Stimulated activated CD4-positive, alpha-beta T cell treated with anti-CD3 and anti-CD28 coated beads, Interleukin-15, amount 100 ng/mL, for 24 hours (primary cell): Measurements from ENCODE around the gene RICTOR.
A peak's percentile ranks its signal among the peaks of the same experiment; 100 is the strongest.
"Not testable (repeated sequence)": the region's sequence is repeated elsewhere in the genome, so short reads cannot be mapped to it uniquely, and the experiment has no call there.

Experiments used
- DNase-seq: peaks from one replicate; pipeline ENCODE4 v3.0.0-alpha.2; 2020

The RICTOR gene

DNA sequence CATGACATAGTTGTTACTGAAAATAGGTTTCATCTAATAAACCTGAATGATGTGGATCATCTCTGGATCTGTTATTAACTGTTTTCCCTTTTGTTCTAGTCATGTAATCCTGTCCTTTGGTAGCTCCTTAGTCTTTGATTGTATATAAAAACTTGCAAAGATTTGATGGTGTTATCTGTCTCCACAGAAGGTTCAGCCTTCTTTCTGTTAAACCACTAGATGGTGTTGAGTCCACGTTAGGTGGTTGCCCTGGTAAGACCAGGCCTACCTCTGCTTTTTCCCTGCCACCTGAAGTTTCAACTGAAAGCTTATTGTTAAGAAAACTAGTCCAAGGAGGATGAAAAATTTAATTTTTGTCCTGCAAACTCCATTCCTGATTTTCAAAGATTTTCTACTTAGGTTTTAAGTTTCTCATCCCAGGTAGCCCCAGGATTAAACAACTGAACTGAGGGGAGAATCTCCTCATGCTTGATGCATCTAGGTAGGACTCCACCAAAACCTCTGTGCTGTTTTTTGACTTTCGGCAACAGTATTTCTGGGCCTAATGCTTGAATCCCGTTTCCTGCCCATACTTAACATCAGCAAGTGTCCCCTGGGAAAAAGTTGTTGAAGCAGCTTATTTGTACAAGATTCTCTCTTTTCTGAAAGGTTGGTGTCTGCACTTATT is 68.5 kb downstream of the RICTOR start:
- no peak for DNase-seq

DNA sequence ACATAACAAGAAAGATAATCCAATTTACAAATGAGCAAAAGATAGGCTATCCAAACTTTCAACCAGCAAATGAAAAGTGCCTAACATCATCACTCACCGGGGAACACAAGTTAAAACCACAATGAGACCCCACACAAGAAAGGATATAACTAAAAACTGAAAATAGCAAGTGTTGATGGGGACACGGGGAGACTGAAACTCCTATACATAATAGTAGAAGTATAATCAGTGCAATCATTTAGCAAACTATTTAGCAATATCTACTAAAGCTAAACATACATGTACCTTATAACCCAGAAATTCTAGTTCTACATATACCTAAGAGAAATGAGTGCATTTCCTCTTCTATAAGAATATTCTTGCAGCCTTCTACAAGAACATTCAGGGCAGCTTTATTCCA is 72.5 kb downstream of the RICTOR start:
- DNase-seq = no peak

DNA sequence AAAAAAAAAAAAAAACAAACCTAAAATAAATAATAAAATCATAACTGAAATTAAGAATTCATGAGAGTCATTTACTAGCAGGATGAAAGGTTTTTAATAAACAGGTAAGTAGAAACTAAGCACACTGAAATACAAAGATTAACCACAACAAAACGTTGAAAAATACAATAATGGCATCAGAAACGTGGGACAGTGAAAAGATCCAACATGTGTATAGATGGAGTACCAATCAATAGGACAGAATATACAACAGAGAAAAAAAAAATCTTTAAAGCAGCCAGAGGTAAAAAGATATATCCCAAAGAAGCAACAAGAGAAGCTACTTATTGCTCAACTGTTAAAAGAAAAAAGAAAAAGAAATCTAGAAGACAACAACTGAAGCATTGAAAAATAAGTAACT is 75.2 kb downstream of the RICTOR start:
- DNase-seq = no peak

DNA sequence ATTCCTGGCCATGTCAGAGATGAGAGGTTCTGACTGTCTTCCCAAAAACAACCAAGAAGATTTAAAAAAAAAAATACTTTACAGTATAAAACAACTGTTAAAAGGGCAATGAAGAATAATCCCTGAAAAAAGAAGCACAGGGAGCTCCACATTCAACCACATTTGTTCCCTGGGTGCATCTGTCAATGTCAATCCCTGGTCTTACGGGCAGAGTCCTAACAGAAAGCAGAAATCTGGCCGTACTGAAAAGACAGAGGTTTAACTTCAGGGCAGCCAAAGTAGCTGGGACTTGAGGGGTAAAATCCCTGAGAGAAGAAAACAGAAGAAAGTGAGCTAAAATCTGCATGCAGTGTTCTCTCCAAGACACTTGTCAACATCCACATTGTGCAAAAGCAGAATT is 76.6 kb downstream of the RICTOR start:
- DNase-seq = no peak

- DNase-seq = no peak
These were observed 78.1 kb downstream of the RICTOR start for GRCh38 chr5:38996123-38996522.

DNA sequence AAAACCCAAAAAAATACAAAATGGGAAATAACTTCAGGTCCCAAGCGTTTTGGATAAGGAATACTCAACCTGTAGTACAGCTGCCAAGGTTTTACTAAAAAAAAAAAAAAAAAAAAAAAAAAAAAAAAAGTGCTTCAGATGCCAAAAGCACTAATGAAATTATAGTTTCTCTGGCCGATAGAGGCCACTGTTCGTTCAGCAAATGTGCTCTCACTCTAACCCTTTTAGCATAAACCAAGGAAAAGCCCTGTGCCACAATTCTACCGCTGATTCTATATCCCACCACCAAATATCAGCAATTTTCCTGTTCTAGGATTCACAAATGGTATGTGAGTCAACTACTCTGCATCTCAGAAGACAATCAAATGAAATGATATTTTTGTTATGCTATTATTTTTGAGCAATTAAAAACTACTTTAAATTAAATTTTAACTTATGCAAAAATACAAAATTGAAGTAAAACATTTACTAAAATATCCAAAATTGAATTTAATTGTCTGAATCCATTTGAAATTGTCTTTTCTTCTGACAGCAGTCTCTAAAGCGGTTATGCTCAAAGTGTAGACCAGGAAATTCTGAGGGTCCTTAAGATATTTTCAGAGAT is 79.8 kb downstream of the RICTOR start:
- DNase-seq = peak; percentile 26

- not testable (repeated sequence) for DNase-seq
These were observed 84.1 kb downstream of the RICTOR start for GRCh38 chr5:38989974-38990719.

DNA sequence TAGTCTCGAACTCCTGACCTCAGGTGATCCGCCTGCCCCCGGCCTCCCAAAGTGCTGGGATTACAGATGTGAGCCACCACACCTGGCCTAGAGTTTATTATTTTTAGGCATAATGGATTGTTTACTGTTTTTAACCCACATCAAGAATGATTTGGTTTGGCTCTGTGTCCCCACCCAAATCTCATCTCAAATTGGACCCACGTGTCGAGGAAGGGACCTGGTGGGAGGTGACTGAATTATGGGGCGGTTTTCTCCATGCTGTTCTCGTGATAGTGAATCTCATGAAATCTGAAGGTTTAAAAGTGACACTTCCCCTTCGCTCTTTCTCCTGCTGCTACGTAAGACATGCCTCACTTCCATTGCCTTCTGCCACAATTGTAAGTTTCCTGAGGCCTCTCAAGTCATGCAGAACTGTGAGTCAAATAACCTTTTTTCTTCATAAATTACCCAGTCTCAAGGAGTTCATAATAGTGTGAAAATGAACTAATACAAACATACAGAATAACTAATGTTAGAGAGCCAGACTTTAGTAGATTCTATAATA is 88.2 kb downstream of the RICTOR start:
- no peak for DNase-seq

- no peak for DNase-seq
These were observed 94.7 kb downstream of the RICTOR start for GRCh38 chr5:38979535-38979934.

- DNase-seq = no peak
These were observed 96.2 kb downstream of the RICTOR start for GRCh38 chr5:38978036-38978435.

DNA sequence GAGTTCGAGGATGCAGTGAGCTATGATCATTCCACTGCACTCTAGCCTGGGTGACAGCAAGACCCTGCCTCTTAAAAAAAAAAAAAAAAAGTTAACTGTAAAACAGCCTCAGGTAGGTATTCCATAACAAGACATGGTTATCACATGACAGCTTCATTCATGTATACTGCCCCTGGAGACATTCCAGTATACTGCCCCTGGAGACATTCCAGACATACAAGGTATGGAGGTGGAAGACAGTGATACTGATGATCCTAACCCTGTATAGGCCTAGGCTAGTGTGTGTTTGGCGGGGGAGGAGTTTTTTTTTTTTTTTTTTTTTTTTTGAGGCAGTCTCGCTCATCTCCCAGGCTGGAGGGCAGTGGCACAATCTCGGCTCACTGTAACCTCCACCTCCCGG is 105.5 kb downstream of the RICTOR start:
- DNase-seq = no peak

- DNase-seq = no peak
These were observed 112.5 kb downstream of the RICTOR start for GRCh38 chr5:38961691-38962090.

DNA sequence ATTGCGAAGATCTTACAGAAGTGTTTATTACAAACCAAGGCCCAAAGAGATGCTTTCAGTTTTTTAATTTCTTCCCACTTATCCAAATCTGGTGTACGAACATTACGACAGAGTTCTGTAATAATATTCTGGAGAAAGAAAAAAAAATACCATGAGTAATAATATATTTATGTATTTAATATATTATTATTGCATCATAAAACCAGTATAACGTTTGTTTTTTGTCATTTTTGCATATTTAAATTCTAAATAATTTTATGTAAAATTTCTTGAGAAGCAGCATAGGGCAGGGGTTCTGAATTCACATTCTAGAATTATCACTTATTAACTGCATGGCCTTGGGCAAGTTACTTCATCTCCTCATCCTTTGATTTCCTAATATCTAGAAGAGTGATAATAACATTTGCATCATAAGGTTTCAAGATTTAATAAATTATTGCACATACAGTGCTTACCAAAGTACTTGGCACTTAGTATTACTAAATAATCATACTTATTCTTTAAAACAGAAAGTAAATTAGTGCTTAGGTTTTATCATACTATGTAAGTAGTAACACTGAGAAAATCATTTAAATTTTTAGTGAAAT is 120.7 kb downstream of the RICTOR start:
- DNase-seq = no peak

DNA sequence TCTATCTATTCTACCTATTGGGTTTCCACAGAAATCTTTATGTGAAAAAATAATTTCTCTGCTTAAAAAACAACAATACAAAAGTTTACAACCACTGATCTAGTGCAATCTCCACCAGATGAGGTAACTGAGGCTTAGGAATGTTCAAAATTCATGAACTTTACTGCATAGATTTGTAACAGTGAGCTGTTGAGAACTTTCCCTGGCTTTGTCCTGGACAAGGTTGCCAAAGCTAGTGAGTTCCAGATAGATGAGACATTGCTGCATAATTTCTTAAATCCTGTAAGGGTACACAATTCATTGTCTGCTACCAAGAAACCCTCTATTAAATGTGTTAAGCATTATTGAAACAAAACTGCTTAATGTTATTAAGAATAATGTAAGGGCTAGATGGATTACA is 125.7 kb downstream of the RICTOR start:
- DNase-seq = no peak

- no peak for DNase-seq
These were observed 129.9 kb downstream of the RICTOR start for GRCh38 chr5:38944282-38944681.

GRCh38 chr5:38941912-38942311 is 132.3 kb downstream of the RICTOR start:
- DNase-seq = no peak

DNA sequence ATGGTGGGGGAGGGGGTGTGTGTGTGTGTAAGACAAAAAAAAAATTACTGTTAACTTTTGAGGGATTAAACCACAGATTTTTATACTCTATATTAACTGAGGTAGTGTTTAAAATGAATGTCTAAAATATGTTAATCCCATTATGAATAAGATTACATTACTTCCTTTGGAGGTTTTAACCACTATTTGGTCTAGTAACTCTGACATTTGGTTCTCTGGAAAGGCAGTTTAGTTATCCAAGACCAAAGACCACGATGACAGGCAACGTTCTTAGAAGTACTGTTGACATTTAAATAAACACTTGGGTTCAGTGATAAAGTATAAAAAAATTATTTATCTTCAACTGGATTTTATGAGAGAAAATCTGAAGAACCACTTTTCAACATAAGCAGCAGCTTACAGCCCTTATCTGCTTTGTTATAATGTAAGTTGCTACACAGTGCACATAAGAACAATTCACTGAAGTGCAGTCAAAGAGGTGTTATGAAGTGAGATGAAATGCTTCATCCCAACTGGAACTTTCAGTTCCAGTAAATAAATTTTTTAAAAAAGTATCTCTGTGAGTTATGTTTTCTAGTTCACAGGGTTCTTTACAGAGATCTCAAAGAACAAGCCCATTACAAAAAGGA is 133.9 kb downstream of the RICTOR start:
- DNase-seq = no peak

- DNase-seq = no peak
These were observed 135.2 kb downstream of the RICTOR start for GRCh38 chr5:38938973-38939372.

DNA sequence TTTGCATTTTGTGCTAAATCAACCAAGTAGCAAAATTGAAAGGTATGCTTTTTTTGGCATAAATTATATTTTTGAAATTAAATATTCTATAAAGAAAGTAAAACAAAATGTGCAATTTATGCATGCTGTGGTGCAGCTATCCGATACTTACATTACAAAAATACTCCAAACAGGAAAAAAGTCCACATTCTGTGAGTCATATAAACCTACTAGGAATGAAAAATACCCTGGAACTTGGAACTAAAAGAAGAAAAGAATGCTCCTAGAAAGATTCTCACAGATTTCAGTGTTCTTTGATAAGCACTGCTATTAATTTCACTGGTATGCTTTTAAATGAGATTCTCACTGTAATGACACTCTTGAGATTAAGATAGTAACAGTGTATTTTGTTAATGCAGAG is 135.8 kb downstream of the RICTOR start:
- DNase-seq = no peak

DNA sequence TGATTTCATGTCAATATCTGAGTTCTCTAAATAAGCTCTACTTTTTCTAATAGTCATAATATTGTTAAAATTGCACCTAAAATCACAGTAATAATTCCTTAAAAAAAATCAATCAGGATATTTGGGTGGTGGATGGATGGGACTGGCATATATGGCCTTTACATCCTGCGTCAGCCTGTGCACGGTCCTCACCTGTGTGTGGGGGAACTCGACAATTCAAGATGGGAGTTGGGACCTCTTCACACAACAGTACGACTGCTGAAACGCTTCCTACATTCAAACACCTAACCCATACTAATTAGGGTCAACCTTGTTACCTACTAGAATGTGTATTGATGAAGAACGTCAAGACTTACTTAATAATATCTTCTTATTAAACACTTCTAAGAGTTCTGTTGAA is 137.9 kb downstream of the RICTOR start:
- no peak for DNase-seq

GRCh38 chr5:38935437-38935836 is 138.8 kb downstream of the RICTOR start:
- DNase-seq = no peak

DNA sequence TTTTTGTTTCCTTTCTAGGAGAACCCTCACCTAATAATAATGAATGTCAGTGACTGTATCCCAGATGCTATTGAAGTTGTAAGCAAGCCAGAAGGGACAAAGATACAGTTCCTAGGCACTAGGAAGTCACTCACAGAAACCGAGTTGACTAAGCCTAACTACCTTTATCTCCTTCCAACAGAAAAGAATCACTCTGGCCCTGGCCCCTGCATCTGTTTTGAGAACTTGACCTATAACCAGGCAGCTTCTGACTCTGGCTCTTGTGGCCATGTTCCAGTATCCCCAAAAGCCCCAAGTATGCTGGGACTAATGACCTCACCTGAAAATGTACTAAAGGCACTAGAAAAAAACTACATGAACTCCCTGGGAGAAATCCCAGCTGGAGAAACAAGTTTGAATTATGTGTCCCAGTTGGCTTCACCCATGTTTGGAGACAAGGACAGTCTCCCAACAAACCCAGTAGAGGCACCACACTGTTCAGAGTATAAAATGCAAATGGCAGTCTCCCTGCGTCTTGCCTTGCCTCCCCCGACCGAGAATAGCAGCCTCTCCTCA is 141.3 kb downstream of the RICTOR start:
- DNase-seq = no peak

GRCh38 chr5:38931731-38932130 is 142.5 kb downstream of the RICTOR start:
- DNase-seq = no peak
